Natural killer cell (primary cell): ENCODE results near the gene MACF1. TPM values are rescaled to one million over a fixed set of nuclear protein-coding genes. Genes with fewer than 3 reads are reported as not detected.

Source experiments
- ATAC-seq, 3 donors: fragments of 150-1000 bp in 2 of 3; fragments of 200-7000 bp in 1 of 3; cut with Tn5 transposase; 1 replicate in 1 of 3; 2 replicates in 2 of 3; pipeline ENCODE4 v1.10.0; 2021; ENCODE audit warnings: mild to moderate bottlenecking in 2 of 3, moderate library complexity in 2 of 3
- DNase-seq, 2 donors: peaks; one replicate each; pipeline versions ENCODE4 v3.0.0 to v3.0.0-alpha.2; 2013 to 2021; ENCODE audit warnings: mixed read lengths in 1 of 2
- H3K27ac ChIP-seq: one replicate; pipeline ENCODE4 v1.5.1; 2013; ENCODE audit warnings: mild to moderate bottlenecking, low read length
- H3K27me3 ChIP-seq: one replicate; pipeline ENCODE4 v1.6.1; 2013; ENCODE audit warnings: low read length; ENCODE audit not compliant: control insufficient read depth, insufficient read depth
- H3K36me3 ChIP-seq: one replicate; pipeline ENCODE4 v1.6.1; 2013; ENCODE audit warnings: low read length; ENCODE audit not compliant: control insufficient read depth, insufficient read depth
- H3K4me1 ChIP-seq: one replicate; pipeline ENCODE4 v1.6.1; 2013; ENCODE audit warnings: low read length; ENCODE audit not compliant: control insufficient read depth, insufficient read depth
- H3K4me3 ChIP-seq: one replicate; pipeline ENCODE4 v1.5.1; 2013; ENCODE audit warnings: low read length
- H3K9me3 ChIP-seq: one replicate; pipeline ENCODE4 v1.6.1; 2013; ENCODE audit warnings: low read length; ENCODE audit not compliant: control insufficient read depth, insufficient read depth
- H3K27ac Mint-ChIP-seq, 2 donors: one replicate each; pipeline ENCODE4 v1.8.0; 2022; ENCODE audit warnings: mild to moderate bottlenecking in 2 of 2, mixed read lengths in 2 of 2, moderate library complexity in 1 of 2
- H3K27me3 Mint-ChIP-seq, 2 donors: one replicate each; pipeline ENCODE4 v1.8.0; 2022; ENCODE audit warnings: low read depth in 2 of 2, mixed read lengths in 2 of 2
- H3K36me3 Mint-ChIP-seq: one replicate; pipeline ENCODE4 v1.8.0; 2022; ENCODE audit warnings: mixed read lengths
- H3K4me1 Mint-ChIP-seq, 2 donors: one replicate each; pipeline ENCODE4 v1.8.0; 2022; ENCODE audit warnings: mixed read lengths in 2 of 2
- H3K4me3 Mint-ChIP-seq: one replicate; pipeline ENCODE4 v1.8.0; 2022; ENCODE audit warnings: mild to moderate bottlenecking, moderate library complexity, mixed read lengths
- H3K9me3 Mint-ChIP-seq, 2 donors: one replicate each; pipeline ENCODE4 v1.8.0; 2022; ENCODE audit warnings: mixed read lengths in 2 of 2
- CTCF ChIP-seq: fragments of 200-600 bp; IDR thresholded peaks from one replicate; pipeline ENCODE4 v1.8.0; 2022; ENCODE audit warnings: antibody characterized with exemption
- WGBS: methylation state at CpG from one replicate; pipeline ENCODE4 v1.1.7; 2013; ENCODE audit warnings: missing lambda C conversion rate; ENCODE audit not compliant: insufficient coverage; 5-methylcytosine and 5-hydroxymethylcytosine counted together
- intact Hi-C: fragments of 100-400 bp; cut with micrococcal nuclease; formaldehyde crosslinking; loops from one replicate; pipeline ENCODE4 v1.14.2; 2022
- total RNA-seq, 4 donors: library from RNA; stranded (reverse); fragments of 120-200 nt in 1 of 4; gene quantifications; one replicate each; pipeline versions ENCODE4 v1.2.3 to v1.2.4, GENCODE V29; 2013 to 2022

MACF1 gene
- total RNA-seq, 3 donors from 2014 or later (not counting 1 experiment from before 2014, with no cell fraction given): 752 to 811 (median 752) TPM

- TF ChIP-seq CTCF: no peak
- Mint-ChIP-seq H3K36me3 (peaks cover 9% of the 10 kb centered on the region), H3K9me3 (no peaks in the 10 kb centered on the region), H3K27me3 (no peaks in the 10 kb centered on the region), H3K4me1 (peaks cover 78 to 85% of the 10 kb centered on the region in 2 donors), H3K27ac (peak overlapping the region; percentile 58 to 75), H3K4me3 (no peak overlapping the region)
- ATAC-seq (no peak), DNase-seq (no peak)
- no peaks in the 10 kb centered on the region for H3K27me3 ChIP-seq
- no peak overlapping the region for H3K27ac ChIP-seq
- peaks cover 40% of the 10 kb centered on the region for H3K36me3 ChIP-seq
- intact Hi-C loops: no loop called here
- peaks cover 18% of the 10 kb centered on the region for H3K4me1 ChIP-seq
- no peaks in the 10 kb centered on the region for H3K9me3 ChIP-seq
- 91% methylated on average over 6 of the region's 6 CpGs for WGBS
- no peak overlapping the region for H3K4me3 ChIP-seq
Observed at GRCh38 chr1:39394059-39394458, 189.6 kb downstream of the MACF1 start.

- Histone ChIP-seq H3K4me3 (no peak overlapping the region), H3K36me3 (peaks cover 35% of the 10 kb centered on the region), H3K27ac (no peak overlapping the region), H3K9me3 (no peaks in the 10 kb centered on the region), H3K4me1 (peaks cover 18% of the 10 kb centered on the region), H3K27me3 (no peaks in the 10 kb centered on the region)
- no peaks in the 10 kb centered on the region for H3K9me3 Mint-ChIP-seq
- H3K27me3 Mint-ChIP-seq: no peaks in the 10 kb centered on the region
- H3K4me1 Mint-ChIP-seq: peaks cover 83 to 90% of the 10 kb centered on the region in 2 donors
- 39% methylated on average over 3 of the region's 3 CpGs for WGBS
- no peak for TF ChIP-seq CTCF
- H3K27ac Mint-ChIP-seq: peak overlapping the region; percentile 58 to 75
- intact Hi-C loops: no loop called here
- ATAC-seq: peak; percentile 55 to 63 (median 58)
- peaks cover 9% of the 10 kb centered on the region for H3K36me3 Mint-ChIP-seq
- H3K4me3 Mint-ChIP-seq: no peak overlapping the region
- peak in 1 of 2 donors; percentile 58 for DNase-seq
Observed at GRCh38 chr1:39394598-39394997, 190.1 kb downstream of the MACF1 start.

GRCh38 chr1:39395357-39395831 lies 190.9 kb downstream of the MACF1 start:
- intact Hi-C loops: no loop called here
- Mint-ChIP-seq H3K27me3 (no peaks in the 10 kb centered on the region), H3K27ac (peak overlapping the region; percentile 58 to 75), H3K4me1 (peaks cover 82 to 88% of the 10 kb centered on the region in 2 donors), H3K4me3 (peak overlapping the region; percentile 17), H3K9me3 (no peaks in the 10 kb centered on the region), H3K36me3 (peaks cover 9% of the 10 kb centered on the region)
- H3K4me1 ChIP-seq: peaks cover 18% of the 10 kb centered on the region
- DNase-seq (no peak), ATAC-seq (no peak)
- H3K27me3 ChIP-seq: no peaks in the 10 kb centered on the region
- 33% methylated on average over 1 of the region's 1 CpG for WGBS
- no peak overlapping the region for H3K4me3 ChIP-seq
- H3K27ac ChIP-seq: no peak overlapping the region
- H3K9me3 ChIP-seq: no peaks in the 10 kb centered on the region
- peaks cover 27% of the 10 kb centered on the region for H3K36me3 ChIP-seq
- TF ChIP-seq CTCF: no peak

- no peak overlapping the region for H3K27ac ChIP-seq
- H3K36me3 Mint-ChIP-seq: peaks cover 4% of the 10 kb centered on the region
- intact Hi-C loops: no loop called here
- WGBS: 94% methylated on average over 3 of the region's 5 CpGs
- peaks cover 72 to 79% of the 10 kb centered on the region in 2 donors for H3K4me1 Mint-ChIP-seq
- no peaks in the 10 kb centered on the region for H3K27me3 ChIP-seq
- H3K9me3 Mint-ChIP-seq: no peaks in the 10 kb centered on the region
- H3K36me3 ChIP-seq: peaks cover 24% of the 10 kb centered on the region
- H3K9me3 ChIP-seq: no peaks in the 10 kb centered on the region
- TF ChIP-seq CTCF: no peak
- ATAC-seq: no peak
- H3K27me3 Mint-ChIP-seq: no peaks in the 10 kb centered on the region
- peaks cover 18% of the 10 kb centered on the region for H3K4me1 ChIP-seq
- no peak for DNase-seq
- H3K4me3 ChIP-seq: no peak overlapping the region
- peak overlapping the region; percentile 11 to 79 for H3K27ac Mint-ChIP-seq
- no peak overlapping the region for H3K4me3 Mint-ChIP-seq
Observed at GRCh38 chr1:39396671-39397070, 192.2 kb downstream of the MACF1 start.
